GM21619 (cell line): ENCODE data around the gene RNF169.

Experiments used
- ATAC-seq: cut with Tn5 transposase; IDR thresholded peaks from one replicate; pipeline ENCODE4 v1.9.1; 2021; ENCODE audit not compliant: unreplicated experiment

Gene RNF169

DNA sequence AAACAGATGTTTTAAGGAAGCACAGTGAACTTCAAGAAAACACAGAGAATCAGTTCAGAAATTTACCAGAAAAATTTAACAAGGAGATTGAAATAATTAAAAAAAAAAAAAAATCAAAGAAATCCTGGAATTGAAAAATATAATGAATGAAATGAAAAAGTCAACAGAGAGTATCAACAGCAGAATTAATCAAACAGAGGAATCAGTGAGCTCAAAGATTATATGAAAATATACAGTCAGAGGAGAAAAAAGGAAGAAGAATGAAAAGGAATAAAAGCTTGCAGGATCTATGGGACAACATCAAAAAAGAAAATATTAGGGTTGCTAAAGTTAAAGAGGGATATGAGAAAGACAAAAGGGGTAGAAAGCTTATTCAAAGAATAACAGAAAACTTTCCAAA, 117.9 kb downstream of the RNF169 start:
- ATAC-seq: no peak

DNA sequence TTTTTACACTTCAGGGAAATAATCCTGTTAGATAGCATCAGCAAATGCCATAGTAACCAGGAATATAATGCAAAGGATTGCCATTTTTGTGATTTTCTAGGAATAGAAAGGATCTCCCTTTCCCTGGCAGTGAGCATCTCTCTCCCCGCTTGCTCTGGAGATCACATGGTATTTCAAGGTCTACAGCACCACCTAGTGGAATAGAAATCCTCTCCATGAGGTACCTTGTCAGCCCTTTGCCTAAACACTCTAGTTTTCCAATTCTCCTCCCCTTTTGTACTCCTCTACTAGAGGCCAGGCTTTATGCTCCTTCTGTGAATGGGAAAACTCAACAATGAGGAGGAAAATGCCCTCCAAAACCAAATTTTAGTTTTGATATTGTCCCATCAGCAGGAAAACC, 121.8 kb downstream of the RNF169 start:
- no peak for ATAC-seq

DNA sequence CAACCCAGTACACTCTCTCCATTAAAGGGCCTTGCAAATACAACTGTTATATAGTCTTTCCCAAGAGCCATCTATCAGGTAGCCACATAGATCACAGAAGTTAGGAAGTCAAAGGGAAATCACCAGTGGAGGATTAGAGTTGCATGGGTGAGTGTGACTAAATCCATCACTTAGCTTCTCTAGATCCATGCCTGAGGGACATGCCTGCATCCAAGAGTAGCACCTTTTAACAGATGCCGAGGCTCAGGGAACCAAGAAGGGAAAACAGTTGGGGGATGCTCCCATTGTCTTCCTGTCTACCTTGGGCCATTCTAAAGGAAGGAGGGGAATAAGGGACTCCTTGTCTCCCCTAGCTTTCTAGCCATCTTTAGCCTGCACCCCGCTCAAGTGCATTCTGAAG, 122.4 kb downstream of the RNF169 start:
- ATAC-seq: no peak

DNA sequence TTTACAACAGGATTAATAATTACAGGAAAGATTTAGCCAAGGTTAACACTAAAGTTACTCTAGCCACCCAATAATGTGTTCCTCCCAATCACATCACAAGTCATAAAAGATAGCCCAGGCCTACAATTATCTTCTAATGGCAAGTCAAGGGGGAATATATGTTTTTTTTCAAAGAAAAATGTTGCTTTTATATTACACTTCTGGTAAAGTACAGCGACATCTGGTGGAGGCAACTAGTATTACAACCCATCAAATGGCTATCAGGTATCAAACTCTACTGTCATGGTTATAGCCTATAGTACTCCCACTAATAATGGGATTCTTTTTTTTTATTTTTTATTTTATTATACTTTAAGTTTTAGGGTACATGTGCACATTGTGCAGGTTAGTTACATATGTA, 128.5 kb downstream of the RNF169 start:
- no peak for ATAC-seq
